HEK293 (cell line): Measurements from ENCODE around the gene BCR.

Source experiments
- CTCF ChIA-PET: fragments of 350-600 bp; formaldehyde crosslinking; extraction: SDS; loops from one replicate; lab custom pipeline; 2021; ENCODE audit warnings: antibody characterized with exemption; lab: Yijun Ruan, JAX
- POLR2A ChIA-PET: fragments of 300-600 bp; formaldehyde crosslinking; extraction: SDS; loops from one replicate; lab custom pipeline; 2020; ENCODE audit warnings: antibody characterized with exemption, inconsistent platforms; lab: Yijun Ruan, JAX
- H3K27ac ChIP-seq: fragments of 200-500 bp; sonication (Bioruptor generic); 2 replicates; pipeline ENCODE4 v1.5.1; 2014; ENCODE audit warnings: low read depth, low read length, control low read depth, inconsistent platforms; ENCODE audit errors: extremely low read depth
- H3K36me3 ChIP-seq, 2 experiments: fragments of 200-500 bp in 1 of 2; sonication (Bioruptor generic) in 1 of 2; 1 replicate in 1 of 2; 2 replicates in 1 of 2; pipeline ENCODE4 v1.5.1; 2014 to 2017; ENCODE audit warnings: inconsistent platforms in 2 of 2, low read length in 2 of 2; ENCODE audit not compliant: control insufficient read depth in 2 of 2, insufficient read depth in 1 of 2
- H3K4me1 ChIP-seq: fragments of 200-500 bp; sonication (Bioruptor generic); 2 replicates; pipeline ENCODE4 v1.5.1; 2014; ENCODE audit warnings: mild to moderate bottlenecking, low read length, inconsistent platforms; ENCODE audit not compliant: control insufficient read depth, insufficient read depth
- H3K4me3 ChIP-seq: 2 replicates; pipeline ENCODE4 v1.5.1; 2011; ENCODE audit warnings: low read depth, mild to moderate bottlenecking, control low read depth, low read length, moderate library complexity
- H3K9me3 ChIP-seq: fragments of 200-500 bp; sonication (Bioruptor generic); 2 replicates; pipeline ENCODE4 v1.5.1; 2014; ENCODE audit warnings: low read depth, low read length, inconsistent platforms; ENCODE audit not compliant: control insufficient read depth, insufficient read depth
- EGR2 ChIP-seq: fragments of 450-650 bp; formaldehyde crosslinking; IDR thresholded peaks from 2 replicates; pipeline ENCODE4 v1.5.1; 2016; ENCODE audit warnings: low read depth, missing biosample characterization, missing genetic modification characterization
- KLF8 ChIP-seq: fragments of 450-650 bp; formaldehyde crosslinking; IDR thresholded peaks from 2 replicates; pipeline ENCODE4 v1.5.1; 2016; ENCODE audit warnings: missing biosample characterization, missing genetic modification characterization
- KLF9 ChIP-seq: fragments of 450-650 bp; formaldehyde crosslinking; IDR thresholded peaks from 2 replicates; pipeline ENCODE4 v1.5.1; 2016; ENCODE audit warnings: missing biosample characterization, missing genetic modification characterization, low read depth
- SALL2 ChIP-seq: fragments of 450-650 bp; formaldehyde crosslinking; IDR thresholded peaks from 2 replicates; pipeline ENCODE4 v1.5.0; 2017; ENCODE audit warnings: missing biosample characterization, mild to moderate bottlenecking, missing genetic modification characterization, borderline replicate concordance
- SCRT2 ChIP-seq: fragments of 450-650 bp; formaldehyde crosslinking; IDR thresholded peaks from 2 replicates; pipeline ENCODE4 v1.5.1; 2016; ENCODE audit warnings: missing biosample characterization, missing genetic modification characterization
- ZBTB17 ChIP-seq: fragments of 450-650 bp; formaldehyde crosslinking; IDR thresholded peaks from 2 replicates; pipeline ENCODE4 v1.5.1; 2016; ENCODE audit warnings: missing biosample characterization, missing genetic modification characterization
- ZBTB8A ChIP-seq: fragments of 450-650 bp; formaldehyde crosslinking; IDR thresholded peaks from 2 replicates; pipeline ENCODE4 v1.5.1; 2016; ENCODE audit warnings: missing biosample characterization, missing genetic modification characterization
- ZEB2 ChIP-seq: fragments of 450-650 bp; formaldehyde crosslinking; IDR thresholded peaks from 2 replicates; pipeline ENCODE4 v1.5.1; 2016; ENCODE audit warnings: missing biosample characterization, missing genetic modification characterization
- ZFHX2 ChIP-seq: fragments of 450-650 bp; formaldehyde crosslinking; conservative IDR thresholded peaks from 2 replicates; pipeline ENCODE4 v1.5.1; 2016; ENCODE audit warnings: missing biosample characterization, missing genetic modification characterization
- ZFP37 ChIP-seq: fragments of 450-650 bp; formaldehyde crosslinking; IDR thresholded peaks from 2 replicates; pipeline ENCODE4 v1.5.1; 2016; ENCODE audit warnings: missing biosample characterization, missing genetic modification characterization
- ZFP69B ChIP-seq: fragments of 450-650 bp; formaldehyde crosslinking; IDR thresholded peaks from 2 replicates; pipeline ENCODE4 v1.5.1; 2016; ENCODE audit warnings: missing biosample characterization, missing genetic modification characterization
- ZNF10 ChIP-seq: fragments of 450-650 bp; formaldehyde crosslinking; IDR thresholded peaks from 2 replicates; pipeline ENCODE4 v1.5.1; 2017; ENCODE audit warnings: missing biosample characterization, missing genetic modification characterization
- ZNF121 ChIP-seq: fragments of 450-650 bp; formaldehyde crosslinking; IDR thresholded peaks from 2 replicates; pipeline ENCODE4 v1.5.1; 2016; ENCODE audit warnings: missing biosample characterization, missing genetic modification characterization
- ZNF433 ChIP-seq: fragments of 450-650 bp; formaldehyde crosslinking; IDR thresholded peaks from 2 replicates; pipeline ENCODE4 v1.5.1; 2016; ENCODE audit warnings: missing biosample characterization, missing genetic modification characterization, low read depth
- ZNF530 ChIP-seq: fragments of 450-650 bp; formaldehyde crosslinking; IDR thresholded peaks from 2 replicates; pipeline ENCODE4 v1.5.1; 2016; ENCODE audit warnings: low read depth, missing biosample characterization, missing genetic modification characterization
- ZNF654 ChIP-seq: fragments of 450-650 bp; formaldehyde crosslinking; IDR thresholded peaks from 2 replicates; pipeline ENCODE4 v1.5.1; 2016; ENCODE audit warnings: low read depth, missing biosample characterization, missing genetic modification characterization
- ZNF76 ChIP-seq: fragments of 450-650 bp; formaldehyde crosslinking; IDR thresholded peaks from 2 replicates; pipeline ENCODE4; 2016; ENCODE audit warnings: low read depth, missing biosample characterization, missing genetic modification characterization, borderline replicate concordance
- ZNF785 ChIP-seq: fragments of 450-650 bp; formaldehyde crosslinking; IDR thresholded peaks from 2 replicates; pipeline ENCODE4 v1.5.1; 2016; ENCODE audit warnings: missing biosample characterization, missing genetic modification characterization
- ZSCAN16 ChIP-seq: fragments of 450-650 bp; formaldehyde crosslinking; IDR thresholded peaks from 2 replicates; pipeline ENCODE4 v1.5.1; 2016; ENCODE audit warnings: missing biosample characterization, missing genetic modification characterization
- ZSCAN30 ChIP-seq: fragments of 450-650 bp; IDR thresholded peaks from 2 replicates; pipeline ENCODE4 v1.5.1; 2018; ENCODE audit warnings: missing biosample characterization, mild to moderate bottlenecking, missing genetic modification characterization, moderate library complexity
- ZXDB ChIP-seq: fragments of 450-650 bp; formaldehyde crosslinking; IDR thresholded peaks from 2 replicates; pipeline ENCODE4 v1.5.1; 2016; ENCODE audit warnings: missing biosample characterization, missing genetic modification characterization
- TF ChIP-seq, protein P1 (sequence below): fragments of 450-650 bp; formaldehyde crosslinking; IDR thresholded peaks from 2 replicates; pipeline ENCODE4 v1.5.1; 2017; ENCODE audit warnings: missing biosample characterization, missing genetic modification characterization
- TF ChIP-seq, protein P2 (sequence below): fragments of 450-650 bp; formaldehyde crosslinking; IDR thresholded peaks from 2 replicates; pipeline ENCODE4 v1.5.1; 2016; ENCODE audit warnings: missing biosample characterization, missing genetic modification characterization
- TF ChIP-seq, protein P3 (sequence below): fragments of 450-650 bp; formaldehyde crosslinking; IDR thresholded peaks from 2 replicates; pipeline ENCODE4 v1.5.1; 2016; ENCODE audit warnings: missing biosample characterization, missing genetic modification characterization
- TF ChIP-seq, protein P4 (sequence below): fragments of 450-650 bp; formaldehyde crosslinking; IDR thresholded peaks from 2 replicates; pipeline ENCODE4 v1.5.1; 2016; ENCODE audit warnings: missing biosample characterization, missing genetic modification characterization
- TF ChIP-seq, protein P5 (sequence below): fragments of 450-650 bp; formaldehyde crosslinking; IDR thresholded peaks from 2 replicates; pipeline ENCODE4 v1.5.1; 2016; ENCODE audit warnings: missing biosample characterization, missing genetic modification characterization
- TF ChIP-seq, protein P6 (sequence below): fragments of 450-650 bp; formaldehyde crosslinking; IDR thresholded peaks from 2 replicates; pipeline ENCODE4 v1.5.1; 2017; ENCODE audit warnings: missing biosample characterization, missing genetic modification characterization

The BCR gene

DNA sequence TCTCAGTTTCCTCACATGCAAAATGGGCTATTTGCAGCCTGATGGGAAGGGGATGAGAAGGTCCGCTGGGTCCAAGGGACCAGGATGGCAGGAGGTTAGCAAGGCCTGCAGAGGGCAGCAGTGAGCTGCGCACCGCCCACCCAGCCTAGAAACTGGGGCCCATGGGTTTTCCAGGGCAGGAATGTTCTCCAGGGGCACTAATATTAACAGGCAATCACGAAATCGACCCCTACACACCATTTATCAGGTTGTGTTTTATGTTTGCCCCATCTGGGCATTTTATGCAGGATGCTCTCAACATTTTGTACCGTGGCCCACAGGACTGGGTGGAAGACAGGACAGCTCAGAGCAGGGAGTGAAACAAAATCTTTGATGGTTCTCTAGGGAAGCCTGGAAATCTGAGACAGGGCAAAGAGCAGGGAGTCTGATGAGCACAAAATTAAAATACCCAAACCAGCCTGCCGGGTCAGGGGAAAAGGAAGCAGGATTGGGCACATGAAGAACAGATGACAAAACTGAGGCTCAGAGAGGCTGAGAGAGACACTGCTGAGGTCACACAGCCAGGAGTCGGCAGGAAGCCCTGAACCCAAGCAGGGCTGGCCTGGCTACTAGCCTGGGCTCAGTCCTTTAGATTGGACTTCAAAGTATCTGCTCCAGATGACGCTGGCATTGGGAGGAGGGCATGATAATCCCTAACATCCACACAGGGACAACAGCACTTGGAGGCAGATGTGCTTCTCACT, 1.6 kb upstream of the BCR start:
- H3K27ac ChIP-seq = no peak overlapping the region
- ChIA-PET POLR2A (interaction anchor here (1.7 kb wide), 1 partner anchor 103 kb away, joined by 11 read pairs; no protein-coding TSS in a partner anchor), CTCF (interaction anchor here (0.6 to 11.5 kb wide), 20 partner anchors 9 to 209 kb away, joined by 3 to 207 read pairs (median 5); partner anchors contain the start of gene RAB36)
- peaks cover 0 to 15% of the 10 kb centered on the region in 2 experiments; a peak in 1 of 3 replicates for H3K36me3 ChIP-seq
- no peak overlapping the region for H3K4me3 ChIP-seq
- no peaks in the 10 kb centered on the region for H3K9me3 ChIP-seq
- H3K4me1 ChIP-seq = no peaks in the 10 kb centered on the region
- TF ChIP-seq ZXDB (tag by site-specific recombination) (peak; percentile 57; the same call in 1 of the 2 replicates), SALL2 (tag by site-specific recombination) (no peak), ZNF530 (no peak), ZNF121 (tag by site-specific recombination) (0 out of 2 replicates have a peak, but pooled peaks have one; percentile 8), KLF9 (tag by site-specific recombination) (peak; percentile 42; the same call in 1 of the 2 replicates), ZEB2 (tag by site-specific recombination) (no peak), KLF8 (0 out of 2 replicates have a peak, but pooled peaks have one; percentile 21), ZNF785 (no peak), ZNF10 (no peak), ZFP69B (peak; percentile 87), SCRT2 (tag by site-specific recombination) (no peak), ZBTB17 (tag by site-specific recombination) (peak; percentile 45), ZBTB8A (tag by site-specific recombination) (no peak), ZFP37 (tag by site-specific recombination) (no peak), ZNF433 (tag by site-specific recombination) (no peak), ZFHX2 (tag by site-specific recombination) (peak; percentile 77), ZSCAN16 (tag by site-specific recombination) (no peak), ZNF654 (tag by site-specific recombination) (peak; percentile 87), ZNF76 (tag by site-specific recombination) (peak; percentile 43; the same call in 1 of the 2 replicates), ZSCAN30 (tag by site-specific recombination) (0 out of 2 replicates have a peak, but pooled peaks have one; percentile 31), EGR2 (tag by site-specific recombination) (peak; percentile 45; the same call in 1 of the 2 replicates)
- TF ChIP-seq, protein P1, sequence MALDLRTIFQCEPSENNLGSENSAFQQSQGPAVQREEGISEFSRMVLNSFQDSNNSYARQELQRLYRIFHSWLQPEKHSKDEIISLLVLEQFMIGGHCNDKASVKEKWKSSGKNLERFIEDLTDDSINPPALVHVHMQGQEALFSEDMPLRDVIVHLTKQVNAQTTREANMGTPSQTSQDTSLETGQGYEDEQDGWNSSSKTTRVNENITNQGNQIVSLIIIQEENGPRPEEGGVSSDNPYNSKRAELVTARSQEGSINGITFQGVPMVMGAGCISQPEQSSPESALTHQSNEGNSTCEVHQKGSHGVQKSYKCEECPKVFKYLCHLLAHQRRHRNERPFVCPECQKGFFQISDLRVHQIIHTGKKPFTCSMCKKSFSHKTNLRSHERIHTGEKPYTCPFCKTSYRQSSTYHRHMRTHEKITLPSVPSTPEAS = no peak
- TF ChIP-seq, protein P2, sequence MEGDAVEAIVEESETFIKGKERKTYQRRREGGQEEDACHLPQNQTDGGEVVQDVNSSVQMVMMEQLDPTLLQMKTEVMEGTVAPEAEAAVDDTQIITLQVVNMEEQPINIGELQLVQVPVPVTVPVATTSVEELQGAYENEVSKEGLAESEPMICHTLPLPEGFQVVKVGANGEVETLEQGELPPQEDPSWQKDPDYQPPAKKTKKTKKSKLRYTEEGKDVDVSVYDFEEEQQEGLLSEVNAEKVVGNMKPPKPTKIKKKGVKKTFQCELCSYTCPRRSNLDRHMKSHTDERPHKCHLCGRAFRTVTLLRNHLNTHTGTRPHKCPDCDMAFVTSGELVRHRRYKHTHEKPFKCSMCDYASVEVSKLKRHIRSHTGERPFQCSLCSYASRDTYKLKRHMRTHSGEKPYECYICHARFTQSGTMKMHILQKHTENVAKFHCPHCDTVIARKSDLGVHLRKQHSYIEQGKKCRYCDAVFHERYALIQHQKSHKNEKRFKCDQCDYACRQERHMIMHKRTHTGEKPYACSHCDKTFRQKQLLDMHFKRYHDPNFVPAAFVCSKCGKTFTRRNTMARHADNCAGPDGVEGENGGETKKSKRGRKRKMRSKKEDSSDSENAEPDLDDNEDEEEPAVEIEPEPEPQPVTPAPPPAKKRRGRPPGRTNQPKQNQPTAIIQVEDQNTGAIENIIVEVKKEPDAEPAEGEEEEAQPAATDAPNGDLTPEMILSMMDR = peak; percentile 91
- TF ChIP-seq, protein P3, sequence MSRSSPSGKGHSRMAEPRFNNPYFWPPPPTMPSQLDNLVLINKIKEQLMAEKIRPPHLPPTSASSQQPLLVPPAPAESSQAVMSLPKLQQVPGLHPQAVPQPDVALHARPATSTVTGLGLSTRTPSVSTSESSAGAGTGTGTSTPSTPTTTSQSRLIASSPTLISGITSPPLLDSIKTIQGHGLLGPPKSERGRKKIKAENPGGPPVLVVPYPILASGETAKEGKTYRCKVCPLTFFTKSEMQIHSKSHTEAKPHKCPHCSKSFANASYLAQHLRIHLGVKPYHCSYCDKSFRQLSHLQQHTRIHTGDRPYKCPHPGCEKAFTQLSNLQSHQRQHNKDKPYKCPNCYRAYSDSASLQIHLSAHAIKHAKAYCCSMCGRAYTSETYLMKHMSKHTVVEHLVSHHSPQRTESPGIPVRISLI = no peak
- TF ChIP-seq, protein P4, sequence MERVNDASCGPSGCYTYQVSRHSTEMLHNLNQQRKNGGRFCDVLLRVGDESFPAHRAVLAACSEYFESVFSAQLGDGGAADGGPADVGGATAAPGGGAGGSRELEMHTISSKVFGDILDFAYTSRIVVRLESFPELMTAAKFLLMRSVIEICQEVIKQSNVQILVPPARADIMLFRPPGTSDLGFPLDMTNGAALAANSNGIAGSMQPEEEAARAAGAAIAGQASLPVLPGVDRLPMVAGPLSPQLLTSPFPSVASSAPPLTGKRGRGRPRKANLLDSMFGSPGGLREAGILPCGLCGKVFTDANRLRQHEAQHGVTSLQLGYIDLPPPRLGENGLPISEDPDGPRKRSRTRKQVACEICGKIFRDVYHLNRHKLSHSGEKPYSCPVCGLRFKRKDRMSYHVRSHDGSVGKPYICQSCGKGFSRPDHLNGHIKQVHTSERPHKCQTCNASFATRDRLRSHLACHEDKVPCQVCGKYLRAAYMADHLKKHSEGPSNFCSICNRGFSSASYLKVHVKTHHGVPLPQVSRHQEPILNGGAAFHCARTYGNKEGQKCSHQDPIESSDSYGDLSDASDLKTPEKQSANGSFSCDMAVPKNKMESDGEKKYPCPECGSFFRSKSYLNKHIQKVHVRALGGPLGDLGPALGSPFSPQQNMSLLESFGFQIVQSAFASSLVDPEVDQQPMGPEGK (tag by site-specific recombination) = peak; percentile 29; the same call in 1 of the 2 replicates
- TF ChIP-seq, protein P5, sequence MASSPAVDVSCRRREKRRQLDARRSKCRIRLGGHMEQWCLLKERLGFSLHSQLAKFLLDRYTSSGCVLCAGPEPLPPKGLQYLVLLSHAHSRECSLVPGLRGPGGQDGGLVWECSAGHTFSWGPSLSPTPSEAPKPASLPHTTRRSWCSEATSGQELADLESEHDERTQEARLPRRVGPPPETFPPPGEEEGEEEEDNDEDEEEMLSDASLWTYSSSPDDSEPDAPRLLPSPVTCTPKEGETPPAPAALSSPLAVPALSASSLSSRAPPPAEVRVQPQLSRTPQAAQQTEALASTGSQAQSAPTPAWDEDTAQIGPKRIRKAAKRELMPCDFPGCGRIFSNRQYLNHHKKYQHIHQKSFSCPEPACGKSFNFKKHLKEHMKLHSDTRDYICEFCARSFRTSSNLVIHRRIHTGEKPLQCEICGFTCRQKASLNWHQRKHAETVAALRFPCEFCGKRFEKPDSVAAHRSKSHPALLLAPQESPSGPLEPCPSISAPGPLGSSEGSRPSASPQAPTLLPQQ (tag by site-specific recombination) = peak; percentile 87
- TF ChIP-seq, protein P6, sequence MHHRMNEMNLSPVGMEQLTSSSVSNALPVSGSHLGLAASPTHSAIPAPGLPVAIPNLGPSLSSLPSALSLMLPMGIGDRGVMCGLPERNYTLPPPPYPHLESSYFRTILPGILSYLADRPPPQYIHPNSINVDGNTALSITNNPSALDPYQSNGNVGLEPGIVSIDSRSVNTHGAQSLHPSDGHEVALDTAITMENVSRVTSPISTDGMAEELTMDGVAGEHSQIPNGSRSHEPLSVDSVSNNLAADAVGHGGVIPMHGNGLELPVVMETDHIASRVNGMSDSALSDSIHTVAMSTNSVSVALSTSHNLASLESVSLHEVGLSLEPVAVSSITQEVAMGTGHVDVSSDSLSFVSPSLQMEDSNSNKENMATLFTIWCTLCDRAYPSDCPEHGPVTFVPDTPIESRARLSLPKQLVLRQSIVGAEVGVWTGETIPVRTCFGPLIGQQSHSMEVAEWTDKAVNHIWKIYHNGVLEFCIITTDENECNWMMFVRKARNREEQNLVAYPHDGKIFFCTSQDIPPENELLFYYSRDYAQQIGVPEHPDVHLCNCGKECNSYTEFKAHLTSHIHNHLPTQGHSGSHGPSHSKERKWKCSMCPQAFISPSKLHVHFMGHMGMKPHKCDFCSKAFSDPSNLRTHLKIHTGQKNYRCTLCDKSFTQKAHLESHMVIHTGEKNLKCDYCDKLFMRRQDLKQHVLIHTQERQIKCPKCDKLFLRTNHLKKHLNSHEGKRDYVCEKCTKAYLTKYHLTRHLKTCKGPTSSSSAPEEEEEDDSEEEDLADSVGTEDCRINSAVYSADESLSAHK = no peak
